Fibroblast of villous mesenchyme (primary cell): ENCODE results near the gene PARVA. TPM values are rescaled to one million over a fixed set of nuclear protein-coding genes. Genes with fewer than 3 reads are reported as not detected.
A peak's percentile ranks its signal among the peaks of the same experiment; 100 is the strongest.

Experiments
- DNase-seq: peaks from one replicate; pipeline ENCODE4 v3.0.0-alpha.2; 2010; ENCODE audit warnings: low read depth
- H3K4me3 ChIP-seq: 2 replicates; pipeline ENCODE4 v1.5.1; 2011; ENCODE audit warnings: low read depth, mild to moderate bottlenecking, low read length
- total RNA-seq: library from RNA; depleted of rRNA; stranded (reverse); fragments of >200 nt; gene quantifications from 2 replicates; pipeline ENCODE4 v1.2.3, GENCODE V29; 2012
- TF ChIP-seq, protein P1 (sequence below): IDR thresholded peaks from 2 replicates; pipeline ENCODE4 v1.5.1; 2012; ENCODE audit warnings: low read depth, mild to moderate bottlenecking, low read length; ENCODE audit not compliant: insufficient read depth

PARVA gene
- total RNA-seq, 1 donor: 76.4 TPM

DNA sequence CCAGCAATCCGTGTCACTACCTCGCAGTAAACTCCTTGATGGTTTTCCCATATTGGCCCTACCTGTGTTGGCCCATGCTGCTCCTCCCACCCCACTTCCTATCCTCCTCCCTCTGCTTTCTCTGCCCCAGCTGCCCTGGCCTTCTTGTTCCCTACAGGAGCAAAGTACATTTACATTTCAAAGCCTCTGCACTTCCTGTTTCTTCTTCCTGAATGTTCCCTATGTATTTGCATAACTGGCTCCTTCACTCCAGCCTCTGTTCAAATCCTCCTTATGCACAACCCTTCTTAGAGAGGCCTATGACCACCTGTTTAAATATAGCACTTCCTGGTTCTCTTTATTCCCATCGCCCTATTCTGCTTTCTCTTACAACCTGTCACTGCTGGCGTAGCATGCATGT, 62.2 kb downstream of the PARVA start:
- TF ChIP-seq, protein P1, sequence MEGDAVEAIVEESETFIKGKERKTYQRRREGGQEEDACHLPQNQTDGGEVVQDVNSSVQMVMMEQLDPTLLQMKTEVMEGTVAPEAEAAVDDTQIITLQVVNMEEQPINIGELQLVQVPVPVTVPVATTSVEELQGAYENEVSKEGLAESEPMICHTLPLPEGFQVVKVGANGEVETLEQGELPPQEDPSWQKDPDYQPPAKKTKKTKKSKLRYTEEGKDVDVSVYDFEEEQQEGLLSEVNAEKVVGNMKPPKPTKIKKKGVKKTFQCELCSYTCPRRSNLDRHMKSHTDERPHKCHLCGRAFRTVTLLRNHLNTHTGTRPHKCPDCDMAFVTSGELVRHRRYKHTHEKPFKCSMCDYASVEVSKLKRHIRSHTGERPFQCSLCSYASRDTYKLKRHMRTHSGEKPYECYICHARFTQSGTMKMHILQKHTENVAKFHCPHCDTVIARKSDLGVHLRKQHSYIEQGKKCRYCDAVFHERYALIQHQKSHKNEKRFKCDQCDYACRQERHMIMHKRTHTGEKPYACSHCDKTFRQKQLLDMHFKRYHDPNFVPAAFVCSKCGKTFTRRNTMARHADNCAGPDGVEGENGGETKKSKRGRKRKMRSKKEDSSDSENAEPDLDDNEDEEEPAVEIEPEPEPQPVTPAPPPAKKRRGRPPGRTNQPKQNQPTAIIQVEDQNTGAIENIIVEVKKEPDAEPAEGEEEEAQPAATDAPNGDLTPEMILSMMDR: no peak
- DNase-seq: no peak
- no peak overlapping the region for H3K4me3 ChIP-seq

DNA sequence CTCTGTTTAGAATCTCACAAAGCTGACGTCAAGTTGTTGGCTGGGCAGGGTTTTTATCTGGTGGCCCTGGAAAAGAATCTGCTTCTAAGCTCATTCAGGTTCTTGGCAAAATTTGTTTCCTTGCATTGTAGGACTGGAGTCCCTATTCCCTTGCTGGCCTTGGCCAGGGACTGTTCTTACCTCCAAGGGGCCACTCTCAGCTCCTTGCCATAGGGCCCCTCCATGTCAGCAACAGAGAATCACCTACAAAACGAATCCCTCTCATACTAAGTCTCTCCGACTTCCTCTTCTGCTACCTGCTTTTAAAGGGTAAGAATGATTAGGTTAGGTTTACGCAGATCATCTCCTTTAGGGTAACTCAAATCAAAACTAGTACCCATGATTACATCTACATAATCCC, 63.2 kb downstream of the PARVA start:
- DNase-seq: no peak

GRCh38 chr11:12441231-12441861, 64.0 kb downstream of the PARVA start:
- peak; percentile 88 for DNase-seq
- H3K4me3 ChIP-seq: no peak overlapping the region
- TF ChIP-seq, protein P1: no peak

More for the DNA sequence above, 63.2 kb downstream of the PARVA start:
- H3K4me3 ChIP-seq: no peak overlapping the region
- TF ChIP-seq, protein P1: no peak

GRCh38 chr11:12444601-12445000, 67.2 kb downstream of the PARVA start:
- TF ChIP-seq, protein P1: no peak
- DNase-seq: no peak
- H3K4me3 ChIP-seq: no peak overlapping the region

DNA sequence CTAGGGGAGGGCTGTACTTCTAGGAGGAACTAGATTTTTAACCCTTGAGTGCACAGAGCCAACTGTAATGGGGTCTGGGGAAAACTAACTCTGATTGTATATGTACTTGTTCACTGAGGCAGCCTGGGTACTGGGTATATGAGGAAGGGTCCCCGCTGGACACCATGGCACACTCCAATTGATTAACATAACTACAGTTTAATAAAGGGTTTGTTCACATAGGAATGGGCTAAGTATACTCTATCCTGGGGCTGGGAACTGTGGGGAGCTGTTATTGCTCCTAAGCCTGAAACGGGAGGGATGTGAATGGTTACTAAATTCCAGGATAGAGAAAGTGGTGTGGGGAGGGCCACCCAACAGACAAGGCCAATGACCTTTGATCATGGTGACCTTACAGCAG, 67.6 kb downstream of the PARVA start:
- H3K4me3 ChIP-seq: no peak overlapping the region
- DNase-seq: no peak
- TF ChIP-seq, protein P1: no peak

DNA sequence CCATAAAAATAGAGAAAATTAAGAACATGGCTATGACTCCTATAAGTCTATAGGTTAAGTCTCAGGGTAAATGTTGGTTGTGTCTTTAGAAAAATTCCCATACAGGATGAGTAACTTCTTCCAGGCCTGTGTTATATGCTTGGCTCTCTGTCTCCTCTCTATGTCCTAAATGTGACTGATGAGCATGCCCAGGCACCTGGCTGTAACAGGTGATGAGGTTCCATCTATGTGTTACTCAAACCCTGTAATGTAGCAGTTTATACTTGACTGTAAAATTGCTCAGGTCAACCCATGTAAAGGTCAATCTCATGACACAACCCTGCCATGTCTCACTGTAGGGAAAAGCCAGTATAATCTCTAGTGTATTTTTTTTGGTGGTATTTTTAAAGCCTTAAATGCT, 69.5 kb downstream of the PARVA start:
- TF ChIP-seq, protein P1: no peak
- no peak for DNase-seq
- H3K4me3 ChIP-seq: no peak overlapping the region

GRCh38 chr11:12448131-12448939, 71.0 kb downstream of the PARVA start:
- no peak for DNase-seq

More at GRCh38 chr11:12448131-12448939, 71.0 kb downstream of the PARVA start:
- H3K4me3 ChIP-seq: no peak overlapping the region
- TF ChIP-seq, protein P1: no peak
